Measurements from ENCODE around the gene STX3. TPM values are rescaled to one million over a fixed set of nuclear protein-coding genes. Genes with fewer than 3 reads are reported as not detected.

STX3 gene
- total and polyA plus RNA-seq, 4 donors, result 10.1 to 15.5 (median 11.8) TPM

DNA sequence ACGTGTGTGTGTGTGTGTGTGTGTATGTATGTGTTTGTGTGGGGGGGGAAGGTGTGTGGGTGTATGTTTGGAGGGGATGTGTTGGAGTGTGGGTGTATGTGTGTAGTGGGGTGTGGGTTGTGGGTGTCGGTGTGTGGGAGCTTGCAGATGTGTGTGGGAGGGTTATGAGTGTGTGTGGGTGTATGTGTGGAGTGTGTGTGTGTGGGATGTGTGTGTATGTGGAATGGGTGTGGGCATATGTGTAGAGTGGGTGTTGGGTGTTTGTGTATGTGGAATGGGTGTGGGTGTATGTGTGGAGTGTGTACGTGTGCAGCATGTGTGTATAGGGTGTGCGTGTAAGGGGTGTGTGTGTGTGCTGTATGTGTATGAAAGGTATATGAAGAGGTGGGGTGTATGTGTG, 14.7 kb downstream of the STX3 start:
- WGBS (ENCODE audit: insufficient coverage), result 94% methylated on average over 4 of the region's 4 CpGs
- no peak for DNase-seq (ENCODE audit: low read depth in 4 of 6, low spot score in 6 of 6)
- H3K4me3 ChIP-seq (ENCODE audit: low read depth, low read length), result no peak overlapping the region
- no peak overlapping the region for H3K27ac ChIP-seq (ENCODE audit: low read depth, low read length)
- H3K27me3 ChIP-seq (ENCODE audit: control insufficient read depth, insufficient read depth, low read length), result no peaks in the 10 kb centered on the region
- H3K4me1 ChIP-seq (ENCODE audit: control insufficient read depth, insufficient read depth, low read length), result no peaks in the 10 kb centered on the region
- no peaks in the 10 kb centered on the region for H3K9me3 ChIP-seq (ENCODE audit: control insufficient read depth, insufficient read depth, low read length)
- no peaks in the 10 kb centered on the region for H3K36me3 ChIP-seq (ENCODE audit: control insufficient read depth, insufficient read depth, low read length)

DNA sequence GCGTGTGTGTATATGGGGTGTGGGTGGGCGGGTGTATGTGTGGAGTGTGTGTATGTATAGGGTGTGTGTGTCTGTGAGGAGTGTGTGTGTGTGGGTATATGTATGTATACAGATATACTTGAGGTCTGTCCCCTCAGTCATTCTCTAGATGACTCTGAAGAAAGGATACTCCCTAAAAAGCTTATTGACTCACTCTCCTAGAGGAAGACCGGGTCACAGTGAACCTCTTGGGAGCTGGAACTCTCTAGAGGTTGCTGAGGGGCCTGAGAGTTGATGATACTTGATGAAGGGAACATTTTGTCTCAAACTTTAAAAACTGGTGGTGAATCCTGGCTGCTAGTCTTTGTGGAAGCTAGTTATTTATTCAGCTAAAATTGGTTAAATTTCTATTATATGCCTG, 15.1 kb downstream of the STX3 start:
- DNase-seq (ENCODE audit: low read depth in 4 of 6, low spot score in 6 of 6), result no peak
- WGBS (ENCODE audit: insufficient coverage), result 92% methylated on average over 2 of the region's 3 CpGs
- no peak overlapping the region for H3K4me3 ChIP-seq (ENCODE audit: low read depth, low read length)
- no peaks in the 10 kb centered on the region for H3K27me3 ChIP-seq (ENCODE audit: control insufficient read depth, insufficient read depth, low read length)
- no peaks in the 10 kb centered on the region for H3K9me3 ChIP-seq (ENCODE audit: control insufficient read depth, insufficient read depth, low read length)
- H3K4me1 ChIP-seq (ENCODE audit: control insufficient read depth, insufficient read depth, low read length), result no peaks in the 10 kb centered on the region
- H3K36me3 ChIP-seq (ENCODE audit: control insufficient read depth, insufficient read depth, low read length), result no peaks in the 10 kb centered on the region
- no peak overlapping the region for H3K27ac ChIP-seq (ENCODE audit: low read depth, low read length)

DNA sequence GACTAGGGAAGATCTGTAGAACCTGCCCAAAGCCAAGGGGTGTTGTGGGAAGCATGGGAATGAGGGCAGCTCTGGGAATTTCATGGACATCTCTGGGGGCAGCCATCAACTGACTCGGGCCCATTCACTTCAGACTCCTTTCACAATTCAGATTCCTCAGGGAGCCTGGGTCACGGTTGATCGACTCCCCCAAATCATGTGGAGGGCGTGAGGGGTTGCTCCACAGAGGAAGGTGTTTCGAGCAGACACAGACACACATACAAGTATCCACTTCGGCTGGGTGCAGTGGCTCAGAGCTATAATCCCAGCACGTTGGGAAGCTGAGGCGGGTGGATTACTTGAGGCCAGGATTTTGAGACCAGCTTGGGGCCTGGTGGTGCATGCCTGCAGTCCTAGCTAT, 15.7 kb downstream of the STX3 start:
- no peaks in the 10 kb centered on the region for H3K4me1 ChIP-seq (ENCODE audit: control insufficient read depth, insufficient read depth, low read length)
- no peaks in the 10 kb centered on the region for H3K27me3 ChIP-seq (ENCODE audit: control insufficient read depth, insufficient read depth, low read length)
- no peak overlapping the region for H3K4me3 ChIP-seq (ENCODE audit: low read depth, low read length)
- no peak overlapping the region for H3K27ac ChIP-seq (ENCODE audit: low read depth, low read length)
- H3K9me3 ChIP-seq (ENCODE audit: control insufficient read depth, insufficient read depth, low read length), result no peaks in the 10 kb centered on the region
- H3K36me3 ChIP-seq (ENCODE audit: control insufficient read depth, insufficient read depth, low read length), result no peaks in the 10 kb centered on the region
- 92% methylated on average over 7 of the region's 8 CpGs for WGBS (ENCODE audit: insufficient coverage)
- no peak for DNase-seq (ENCODE audit: low read depth in 4 of 6, low spot score in 6 of 6)

DNA sequence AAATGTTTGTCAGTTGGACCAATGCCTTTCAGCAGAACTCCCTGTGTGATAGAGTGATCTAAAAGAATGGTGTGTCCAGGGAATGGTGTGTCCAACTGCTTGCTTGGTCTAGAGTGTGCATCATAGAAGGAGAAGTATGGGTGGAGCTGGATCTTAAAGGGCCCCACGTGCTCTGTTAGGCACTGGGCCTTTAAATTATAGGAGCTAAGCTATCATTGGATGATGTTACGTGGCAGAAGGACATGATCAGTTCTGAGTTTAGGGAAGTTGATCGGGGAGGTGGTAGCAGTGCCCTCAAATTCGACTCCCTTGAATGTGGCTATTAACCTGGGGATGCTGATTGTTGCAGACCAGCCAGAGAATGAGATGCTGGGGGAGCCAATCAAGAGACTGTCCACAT, 16.4 kb downstream of the STX3 start:
- Histone ChIP-seq H3K27ac (ENCODE audit: low read depth, low read length) (no peak overlapping the region), H3K36me3 (ENCODE audit: control insufficient read depth, insufficient read depth, low read length) (no peaks in the 10 kb centered on the region), H3K9me3 (ENCODE audit: control insufficient read depth, insufficient read depth, low read length) (no peaks in the 10 kb centered on the region), H3K4me3 (ENCODE audit: low read depth, low read length) (no peak overlapping the region), H3K4me1 (ENCODE audit: control insufficient read depth, insufficient read depth, low read length) (no peaks in the 10 kb centered on the region), H3K27me3 (ENCODE audit: control insufficient read depth, insufficient read depth, low read length) (no peaks in the 10 kb centered on the region)
- 76% methylated on average over 4 of the region's 4 CpGs for WGBS (ENCODE audit: insufficient coverage)
- DNase-seq (ENCODE audit: low read depth in 4 of 6, low spot score in 6 of 6), result no peak

DNA sequence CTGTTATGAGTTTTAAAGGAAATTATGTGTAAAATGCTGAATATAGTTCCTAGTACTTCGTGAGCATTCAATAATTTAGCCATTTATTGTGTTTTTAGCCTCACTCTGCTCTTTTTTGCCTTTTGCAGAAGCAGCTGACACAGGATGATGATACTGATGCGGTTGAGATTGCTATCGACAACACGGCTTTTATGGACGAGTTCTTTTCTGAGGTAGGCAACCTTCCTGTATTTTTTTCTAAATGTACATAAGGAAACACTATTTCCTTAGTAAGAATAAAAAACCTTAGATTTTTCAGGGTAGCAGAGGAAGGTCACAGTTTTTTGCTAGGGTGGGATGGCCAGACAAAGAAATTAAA, 17.9 kb downstream of the STX3 start:
- Histone ChIP-seq H3K27me3 (ENCODE audit: control insufficient read depth, insufficient read depth, low read length) (no peaks in the 10 kb centered on the region), H3K27ac (ENCODE audit: low read depth, low read length) (no peak overlapping the region)
- WGBS (ENCODE audit: insufficient coverage), result 33% methylated on average over 1 of the region's 5 CpGs

DNA sequence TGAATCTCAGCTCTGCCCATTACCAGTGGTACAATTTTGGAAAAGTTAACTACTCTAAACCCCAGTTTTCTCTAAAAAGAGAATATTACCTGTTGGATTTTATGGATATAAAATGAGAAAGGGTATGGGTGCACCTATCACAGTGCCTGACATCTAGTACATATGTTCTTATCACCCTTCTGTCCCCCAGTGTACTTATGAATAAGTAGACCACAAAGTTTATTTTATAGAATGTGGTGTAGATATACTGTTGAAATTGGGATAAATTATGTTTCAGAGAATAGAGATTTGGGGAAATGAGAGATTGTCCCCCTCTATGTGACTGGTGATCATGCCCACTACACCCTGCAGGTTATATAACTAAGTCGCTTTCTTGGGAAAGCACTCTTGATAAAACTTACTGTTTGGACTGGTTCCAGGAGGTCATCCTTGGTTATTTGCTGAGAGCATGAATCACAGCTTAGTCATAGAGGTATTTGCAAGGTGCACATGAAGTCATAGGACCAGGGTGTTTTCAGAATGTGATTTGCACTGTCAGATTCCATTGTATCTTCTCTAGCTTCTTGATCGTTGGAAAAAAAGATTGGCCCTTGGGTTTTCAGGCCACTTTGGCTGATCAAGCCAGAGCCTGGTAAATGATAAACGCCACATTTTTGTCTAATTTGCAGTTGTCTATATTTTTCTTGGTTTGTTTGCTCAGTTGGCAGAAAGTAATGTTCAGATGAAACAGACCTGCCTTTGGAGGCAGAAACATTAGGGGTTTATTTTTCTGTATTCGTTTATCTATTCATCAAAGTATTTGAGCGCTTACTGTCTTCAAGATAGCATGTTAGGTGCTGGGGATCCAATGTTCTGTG, 21.3 kb downstream of the STX3 start:
- DNase-seq (ENCODE audit: low read depth in 4 of 6, low spot score in 6 of 6), result no peak
- Histone ChIP-seq H3K4me1 (ENCODE audit: control insufficient read depth, insufficient read depth, low read length) (no peaks in the 10 kb centered on the region), H3K27me3 (ENCODE audit: control insufficient read depth, insufficient read depth, low read length) (no peaks in the 10 kb centered on the region), H3K9me3 (ENCODE audit: control insufficient read depth, insufficient read depth, low read length) (no peaks in the 10 kb centered on the region), H3K4me3 (ENCODE audit: low read depth, low read length) (no peak overlapping the region), H3K27ac (ENCODE audit: low read depth, low read length) (no peak overlapping the region), H3K36me3 (ENCODE audit: control insufficient read depth, insufficient read depth, low read length) (no peaks in the 10 kb centered on the region)
- 75% methylated on average over 2 of the region's 5 CpGs for WGBS (ENCODE audit: insufficient coverage)

More for the DNA sequence above, 17.9 kb downstream of the STX3 start:
- H3K4me1 ChIP-seq (ENCODE audit: control insufficient read depth, insufficient read depth, low read length), result no peaks in the 10 kb centered on the region
- no peak for DNase-seq (ENCODE audit: low read depth in 4 of 6, low spot score in 6 of 6)
- no peaks in the 10 kb centered on the region for H3K9me3 ChIP-seq (ENCODE audit: control insufficient read depth, insufficient read depth, low read length)
- H3K4me3 ChIP-seq (ENCODE audit: low read depth, low read length), result no peak overlapping the region
- H3K36me3 ChIP-seq (ENCODE audit: control insufficient read depth, insufficient read depth, low read length), result no peaks in the 10 kb centered on the region

DNA sequence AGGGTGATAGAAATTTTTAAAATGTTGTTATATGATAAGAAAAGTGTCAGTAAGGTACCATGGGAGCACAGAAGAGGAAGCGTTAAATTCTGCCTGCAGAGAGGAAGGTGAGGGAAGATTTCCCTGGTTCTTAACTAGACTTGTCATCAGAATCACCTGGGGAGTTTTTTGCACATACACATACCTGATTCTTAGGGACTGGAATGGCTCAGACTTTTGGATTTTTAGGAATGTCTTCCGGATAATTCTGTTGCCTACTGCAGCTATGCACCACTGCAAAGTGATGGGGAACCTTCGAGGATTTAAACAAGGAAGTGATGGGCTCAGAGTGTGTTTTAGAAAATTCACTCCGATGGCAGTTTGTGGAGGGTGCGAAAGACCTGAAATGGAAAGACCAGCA, 21.9 kb downstream of the STX3 start:
- no peak overlapping the region for H3K27ac ChIP-seq (ENCODE audit: low read depth, low read length)
- no peaks in the 10 kb centered on the region for H3K27me3 ChIP-seq (ENCODE audit: control insufficient read depth, insufficient read depth, low read length)
- 80% methylated on average over 5 of the region's 5 CpGs for WGBS (ENCODE audit: insufficient coverage)

DNA sequence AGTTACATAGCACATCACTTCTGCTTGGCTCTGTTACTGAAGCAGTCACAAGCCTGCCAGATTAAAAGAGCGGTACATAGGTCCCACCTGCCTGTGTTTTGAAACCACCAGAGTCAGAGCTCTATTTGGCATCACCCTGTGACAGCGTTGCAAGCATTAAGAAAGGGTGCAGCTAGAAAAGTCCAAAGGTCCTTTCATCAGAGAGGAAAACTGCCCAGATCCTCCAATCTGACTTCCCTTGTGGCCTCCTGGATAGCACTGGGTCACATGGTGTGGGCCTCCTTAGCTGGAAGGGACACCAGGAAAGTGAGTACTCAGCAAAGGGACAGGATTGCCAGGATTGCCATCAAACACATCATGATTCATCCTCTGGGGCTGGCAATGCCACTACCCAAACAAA, 22.9 kb downstream of the STX3 start:
- Histone ChIP-seq H3K36me3 (ENCODE audit: control insufficient read depth, insufficient read depth, low read length) (no peaks in the 10 kb centered on the region), H3K9me3 (ENCODE audit: control insufficient read depth, insufficient read depth, low read length) (no peaks in the 10 kb centered on the region), H3K27ac (ENCODE audit: low read depth, low read length) (no peak overlapping the region), H3K4me3 (ENCODE audit: low read depth, low read length) (no peak overlapping the region), H3K4me1 (ENCODE audit: control insufficient read depth, insufficient read depth, low read length) (no peaks in the 10 kb centered on the region), H3K27me3 (ENCODE audit: control insufficient read depth, insufficient read depth, low read length) (no peaks in the 10 kb centered on the region)
- 96% methylated on average over 2 of the region's 2 CpGs for WGBS (ENCODE audit: insufficient coverage)
- no peak for DNase-seq (ENCODE audit: low read depth in 4 of 6, low spot score in 6 of 6)

More for the DNA sequence above, 21.9 kb downstream of the STX3 start:
- Histone ChIP-seq H3K36me3 (ENCODE audit: control insufficient read depth, insufficient read depth, low read length) (no peaks in the 10 kb centered on the region), H3K9me3 (ENCODE audit: control insufficient read depth, insufficient read depth, low read length) (no peaks in the 10 kb centered on the region), H3K4me1 (ENCODE audit: control insufficient read depth, insufficient read depth, low read length) (no peaks in the 10 kb centered on the region), H3K4me3 (ENCODE audit: low read depth, low read length) (no peak overlapping the region)
- DNase-seq (ENCODE audit: low read depth in 4 of 6, low spot score in 6 of 6), result no peak

DNA sequence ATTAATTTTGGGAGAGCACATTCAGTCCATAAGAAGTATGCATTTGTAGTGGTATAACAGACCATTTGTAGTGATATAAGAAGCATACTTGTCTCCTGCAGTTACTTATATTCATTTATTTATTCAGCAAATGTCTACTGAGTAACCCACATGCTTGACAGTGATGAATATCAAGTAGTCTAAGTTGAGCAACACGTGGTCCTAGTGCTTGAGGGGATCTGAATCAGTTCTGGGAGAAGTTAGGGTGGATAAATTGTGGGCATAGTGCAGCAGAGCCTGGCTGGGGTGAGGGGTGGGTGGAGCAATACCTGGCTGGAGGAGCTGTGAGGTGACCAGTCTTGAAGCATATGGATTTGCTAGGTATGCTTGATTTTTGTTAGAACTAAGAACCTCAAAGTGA, 24.3 kb downstream of the STX3 start:
- no peak overlapping the region for H3K27ac ChIP-seq (ENCODE audit: low read depth, low read length)
- WGBS (ENCODE audit: insufficient coverage), result 67% methylated on average over 1 of the region's 1 CpG
- H3K9me3 ChIP-seq (ENCODE audit: control insufficient read depth, insufficient read depth, low read length), result no peaks in the 10 kb centered on the region
- no peak overlapping the region for H3K4me3 ChIP-seq (ENCODE audit: low read depth, low read length)
- DNase-seq (ENCODE audit: low read depth in 4 of 6, low spot score in 6 of 6), result no peak
- H3K27me3 ChIP-seq (ENCODE audit: control insufficient read depth, insufficient read depth, low read length), result no peaks in the 10 kb centered on the region
- H3K4me1 ChIP-seq (ENCODE audit: control insufficient read depth, insufficient read depth, low read length), result no peaks in the 10 kb centered on the region
- no peaks in the 10 kb centered on the region for H3K36me3 ChIP-seq (ENCODE audit: control insufficient read depth, insufficient read depth, low read length)

DNA sequence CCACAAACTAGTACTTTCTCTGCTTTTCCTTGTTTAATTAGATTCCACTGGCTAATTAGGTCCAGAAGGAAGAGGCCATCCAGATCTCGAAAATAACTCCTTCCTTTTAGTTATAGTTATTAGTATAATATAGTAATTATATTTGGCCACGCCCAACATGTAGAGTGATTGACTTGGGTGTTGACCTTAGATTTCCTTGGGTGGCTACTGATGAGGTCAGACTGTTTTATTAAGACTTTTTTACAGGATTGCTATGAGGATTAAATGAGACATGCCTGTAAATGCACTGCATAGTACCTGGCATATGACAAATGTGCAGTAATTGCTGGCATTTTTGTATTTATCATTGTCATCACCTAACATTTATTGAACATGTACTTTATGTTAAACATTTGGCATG, 26.9 kb downstream of the STX3 start:
- DNase-seq (ENCODE audit: low read depth in 4 of 6, low spot score in 6 of 6), result no peak
- no peak overlapping the region for H3K27ac ChIP-seq (ENCODE audit: low read depth, low read length)
- H3K36me3 ChIP-seq (ENCODE audit: control insufficient read depth, insufficient read depth, low read length), result no peaks in the 10 kb centered on the region
- no peaks in the 10 kb centered on the region for H3K9me3 ChIP-seq (ENCODE audit: control insufficient read depth, insufficient read depth, low read length)
- H3K27me3 ChIP-seq (ENCODE audit: control insufficient read depth, insufficient read depth, low read length), result no peaks in the 10 kb centered on the region
- WGBS (ENCODE audit: insufficient coverage), result no CpG with 5 or more reads among the region's 2 CpGs
- H3K4me1 ChIP-seq (ENCODE audit: control insufficient read depth, insufficient read depth, low read length), result no peaks in the 10 kb centered on the region
- H3K4me3 ChIP-seq (ENCODE audit: low read depth, low read length), result no peak overlapping the region
